Heart left ventricle (tissue), 16 donors: ENCODE data around the gene SOHLH2. TPM values are rescaled to one million over a fixed set of nuclear protein-coding genes. Genes with fewer than 3 reads are reported as not detected.

Experiments
- ATAC-seq, 4 donors: fragments of 200-7000 bp; cut with Tn5 transposase; one replicate each; pipeline ENCODE4 v1.9.1; 2020 to 2022; ENCODE audit warnings: moderate library complexity in 4 of 4, mild to moderate bottlenecking in 3 of 4, moderate number of reproducible peaks in 1 of 4
- DNase-seq, 5 donors: peaks; one replicate each; pipeline ENCODE4 v3.0.0-alpha.2; 2020
- H3K27ac ChIP-seq, 12 donors: fragments of 200-600 bp; sonication (generic) in 4 of 12; one replicate each; pipeline versions ENCODE4 v1.5.0 to v1.8.0; 2016 to 2022; ENCODE audit warnings: mild to moderate bottlenecking in 2 of 12
- H3K27me3 ChIP-seq, 9 donors: fragments of 200-600 bp; sonication (generic) in 2 of 9; one replicate each; pipeline versions ENCODE4 v1.5.1 to v1.8.0; 2016 to 2022; ENCODE audit warnings: mild to moderate bottlenecking in 3 of 9
- H3K36me3 ChIP-seq, 9 donors: fragments of 200-600 bp; sonication (generic) in 2 of 9; one replicate each; pipeline versions ENCODE4 v1.5.0 to v1.8.0; 2018 to 2022; ENCODE audit warnings: mild to moderate bottlenecking in 2 of 9
- H3K4me1 ChIP-seq, 12 donors: fragments of 200-600 bp; sonication (generic) in 4 of 12; one replicate each; pipeline versions ENCODE4 v1.5.0 to v1.8.0; 2016 to 2022; ENCODE audit warnings: mild to moderate bottlenecking in 3 of 12
- H3K4me3 ChIP-seq, 12 donors: fragments of 200-600 bp; sonication (generic) in 4 of 12; one replicate each; pipeline versions ENCODE4 v1.5.0 to v1.8.0; 2017 to 2022; ENCODE audit warnings: mild to moderate bottlenecking in 9 of 12, moderate library complexity in 4 of 12
- H3K9me3 ChIP-seq, 12 donors: fragments of 200-600 bp; sonication (generic) in 4 of 12; one replicate each; pipeline versions ENCODE4 v1.5.0 to v1.8.0; 2016 to 2022; ENCODE audit warnings: mild to moderate bottlenecking in 1 of 12
- CTCF ChIP-seq, 12 donors: fragments of 200-600 bp; sonication (generic) in 4 of 12; IDR thresholded peaks; one replicate each; pipeline versions ENCODE4 v1.5.0 to v1.8.0; 2018 to 2022; ENCODE audit warnings: antibody characterized with exemption in 12 of 12, mild to moderate bottlenecking in 5 of 12
- POLR2A ChIP-seq, 2 donors: fragments of 450-650 bp; IDR thresholded peaks; one replicate each; pipeline ENCODE4 v1.6.1; 2017; ENCODE audit warnings: antibody characterized with exemption in 2 of 2, mild to moderate bottlenecking in 2 of 2, moderate library complexity in 2 of 2
- WGBS, 4 donors: extraction: QIAGEN DNeasy Blood & Tissue Kit in 2 of 4; methylation state at CpG; one replicate each; pipeline versions ENCODE4 v1.1.5 to v1.1.7; 2013 to 2018; 5-methylcytosine and 5-hydroxymethylcytosine counted together
- intact Hi-C, 10 donors: fragments of 100-400 bp; cut with DNase I; formaldehyde crosslinking; loops; one replicate each; pipeline versions ENCODE4 v1.11.1 to v1.14.2; 2022
- polyA plus RNA-seq, 2 donors: library from polyadenylated mRNA; stranded (reverse); fragments of 200-250 nt; gene quantifications; one replicate each; pipeline ENCODE4 v1.2.3, GENCODE V29; 2013
- total RNA-seq, 9 donors: library from RNA; depleted of rRNA in 2 of 9; stranded (reverse); fragments of >200 nt in 2 of 9; fragmentation: NEBNext Ultra II Directional in 3 of 9; extraction: Animal tissue kit (Norgen Biotek cat#: 25700) in 3 of 9; gene quantifications; one replicate each; pipeline versions ENCODE4 v1.1.0 to v1.2.4, GENCODE V29; 2016 to 2023
- donor health status: ischemic (EF 13 %, LVEDD 7.1; RV severe dilation, severe dysfunction).
- donor health status: healthy with polysubstance abuse.
- donor health status: DM: no; HTN: yes; CAD: no.
- donor health status: DM: no; HTN: no; CAD: no.
- donor health status: ischemic (EF 25% LVEDD 6.9; RV normal size, moderate dysfunction).
- donor health status: ischemic (EF 25% LVEDD 5.7; RV mildly dilated, moderate dysfunction).
- donor health status: healthy.
- donor health status: DM: yes; HTN: yes; CAD: no.
- donor health status: ischemic (EF 35%, LVEDD 5.7; RV mildly dilated, moderate dysfunction).
- donor health status: nonischemic (EF 11% LVEDD 7.7; RV severe dilation, severe dysfunction).
- donor health status: DM: yes; HTN: yes; CAD: no.
- donor health status: PGD.
- donor health status: ischemic (EF 29% LVEDD 5.4; RV normal size, mild dysfunction).
- donor health status: nonischemic (EF 23%, LVEDD 6.1; RV moderate dilation, normal function).

The SOHLH2 gene
- total and polyA plus RNA-seq, 11 donors: 0.15 to 2.9 (median 0.68) TPM; not detected in 4

DNA sequence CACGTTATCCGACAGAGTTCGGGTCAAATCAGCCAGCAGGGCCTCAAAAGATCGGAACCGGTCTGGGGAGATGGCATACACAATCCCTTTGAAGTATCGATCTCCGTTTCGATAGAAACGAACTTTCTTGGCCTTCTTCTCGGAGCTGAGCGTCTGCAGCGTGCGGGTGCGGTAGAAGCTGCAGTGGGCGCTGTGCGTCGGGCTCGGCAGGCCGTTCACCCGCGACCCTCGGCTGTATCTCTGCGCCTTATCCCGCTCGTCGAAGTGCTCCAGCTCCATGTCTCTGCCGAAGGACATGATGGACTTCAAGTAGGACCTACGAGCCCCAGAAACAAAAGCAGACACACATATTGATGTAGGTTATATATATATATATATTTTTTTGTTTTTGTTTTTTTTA, 88.5 kb downstream of the SOHLH2 start:
- DNase-seq (no peak), ATAC-seq (no peak)
- peaks cover 0 to 6% (median 0%) of the 10 kb centered on the region in 9 donors for H3K27me3 ChIP-seq
- 83 to 88% (median 86%) methylated on average over 28 of the region's 28 CpGs for WGBS, 4 donors
- intact Hi-C loops: loop anchor here in 2 of 10 donors (10.0 kb wide), 2 partner anchors 141 to 149 kb away; no protein-coding TSS in a partner anchor
- peaks cover 0 to 3% (median 0%) of the 10 kb centered on the region in 9 donors for H3K36me3 ChIP-seq
- no peak overlapping the region for H3K27ac ChIP-seq
- no peak for TF ChIP-seq POLR2A (IDR thresholded peaks at IDR 0.05)
- no peak for TF ChIP-seq CTCF (IDR thresholded peaks at IDR 0.05)
- no peak overlapping the region for H3K4me3 ChIP-seq
- H3K9me3 ChIP-seq: no peaks in the 10 kb centered on the region
- peaks cover 0 to 23% (median 7%) of the 10 kb centered on the region in 12 donors for H3K4me1 ChIP-seq

- H3K36me3 ChIP-seq: peaks cover 0 to 3% (median 0%) of the 10 kb centered on the region in 9 donors
- no peak overlapping the region for H3K4me3 ChIP-seq
- no peak overlapping the region for H3K27ac ChIP-seq
- 46 to 67% (median 58%) methylated on average over 6 of the region's 6 CpGs for WGBS, 4 donors
- H3K27me3 ChIP-seq: no peaks in the 10 kb centered on the region
- no peak for TF ChIP-seq CTCF (IDR thresholded peaks at IDR 0.05)
- no peak for TF ChIP-seq POLR2A (IDR thresholded peaks at IDR 0.05)
- peaks cover 0 to 13% (median 4%) of the 10 kb centered on the region in 12 donors for H3K4me1 ChIP-seq
- peak in 3 of 5 donors; percentile 24 to 37 (median 36) for DNase-seq
- ATAC-seq: peak in 3 of 4 donors; percentile 13 to 43 (median 42)
- intact Hi-C loops: loop anchor here in 2 of 10 donors (10.0 kb wide), 2 partner anchors 140 to 150 kb away; no protein-coding TSS in a partner anchor
- H3K9me3 ChIP-seq: no peaks in the 10 kb centered on the region
These were observed 90.0 kb downstream of the SOHLH2 start for GRCh38 chr13:36124236-36124822.

Other genes with a start within 250 kb of the SOHLH2 start
- 10 to 100 TPM in 6 of 9 donors, 1 to 10 TPM in 3; 6.1 to 15.9 (median 11.6) TPM for gene DCLK1, start 83.2 kb downstream of the SOHLH2 start, total RNA-seq
- gene DCLK1, start 83.2 kb downstream of the SOHLH2 start, polyA plus RNA-seq: 1 to 10 TPM; 3.4 to 5.2 TPM
- gene CCDC169, start 83.3 kb upstream of the SOHLH2 start, total RNA-seq: 1 to 10 TPM in 7 of 9 donors, under 1 TPM in 2; 0.20 to 5.7 (median 1.4) TPM
- under 1 TPM; 0.30 to 0.65 TPM for gene CCDC169, start 83.3 kb upstream of the SOHLH2 start, polyA plus RNA-seq
- 10 to 100 TPM; 31.0 to 41.5 (median 34.7) TPM for gene SPART, start 131.8 kb upstream of the SOHLH2 start, total RNA-seq
- gene SPART, start 131.8 kb upstream of the SOHLH2 start, polyA plus RNA-seq: 10 to 100 TPM; 12.5 to 23.5 TPM
- 1 to 10 TPM in 1 of 9 donors, under 1 TPM in 6, not detected in 2; 0.15 to 1.1 (median 0.23) TPM for gene CCNA1, start 217.9 kb upstream of the SOHLH2 start, total RNA-seq
- gene CCNA1, start 217.9 kb upstream of the SOHLH2 start, polyA plus RNA-seq: under 1 TPM; 0.15 to 0.38 TPM